ENCODE results near the gene FOXF1.

FOXF1 gene

DNA sequence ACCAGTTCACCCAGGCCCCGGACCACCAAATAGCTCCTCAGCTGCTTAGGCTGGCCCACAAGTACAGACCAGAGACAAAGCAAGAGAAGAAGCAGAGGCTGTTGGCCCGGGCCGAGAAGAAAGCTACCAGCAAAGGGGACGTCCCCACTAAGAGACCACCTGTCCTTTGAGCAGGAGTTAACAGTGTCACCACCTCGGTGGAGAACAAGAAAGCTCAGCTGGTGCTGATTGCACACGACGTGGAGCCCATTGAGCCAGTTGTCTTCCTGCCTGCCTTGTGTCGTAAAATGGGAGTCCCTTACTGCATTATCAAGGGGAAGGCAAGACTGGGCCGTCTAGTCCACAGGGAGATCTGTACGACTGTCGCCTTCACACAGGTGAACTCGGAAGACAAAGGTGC lies 15.4 kb downstream of the FOXF1 start:
- no peak overlapping the region for H3K27ac ChIP-seq (ENCODE audit: low read depth, low read length)
- no peaks in the 10 kb centered on the region for H4K20me1 ChIP-seq (ENCODE audit: control insufficient read depth, insufficient read depth, low read depth, low read length)
- TF ChIP-seq EZH2phosphoT487 (IDR thresholded peaks at IDR 0.05; ENCODE audit: borderline replicate concordance, low read length) = no peak
- TF ChIP-seq, protein P1, sequence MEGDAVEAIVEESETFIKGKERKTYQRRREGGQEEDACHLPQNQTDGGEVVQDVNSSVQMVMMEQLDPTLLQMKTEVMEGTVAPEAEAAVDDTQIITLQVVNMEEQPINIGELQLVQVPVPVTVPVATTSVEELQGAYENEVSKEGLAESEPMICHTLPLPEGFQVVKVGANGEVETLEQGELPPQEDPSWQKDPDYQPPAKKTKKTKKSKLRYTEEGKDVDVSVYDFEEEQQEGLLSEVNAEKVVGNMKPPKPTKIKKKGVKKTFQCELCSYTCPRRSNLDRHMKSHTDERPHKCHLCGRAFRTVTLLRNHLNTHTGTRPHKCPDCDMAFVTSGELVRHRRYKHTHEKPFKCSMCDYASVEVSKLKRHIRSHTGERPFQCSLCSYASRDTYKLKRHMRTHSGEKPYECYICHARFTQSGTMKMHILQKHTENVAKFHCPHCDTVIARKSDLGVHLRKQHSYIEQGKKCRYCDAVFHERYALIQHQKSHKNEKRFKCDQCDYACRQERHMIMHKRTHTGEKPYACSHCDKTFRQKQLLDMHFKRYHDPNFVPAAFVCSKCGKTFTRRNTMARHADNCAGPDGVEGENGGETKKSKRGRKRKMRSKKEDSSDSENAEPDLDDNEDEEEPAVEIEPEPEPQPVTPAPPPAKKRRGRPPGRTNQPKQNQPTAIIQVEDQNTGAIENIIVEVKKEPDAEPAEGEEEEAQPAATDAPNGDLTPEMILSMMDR (IDR thresholded peaks at IDR 0.05; ENCODE audit: low read depth, low read length, poor library complexity, severe bottlenecking) = no peak
- no peaks in the 10 kb centered on the region for H3F3A ChIP-seq (ENCODE audit: control insufficient read depth, insufficient read depth)
- no peaks in the 10 kb centered on the region for H3K9me2 ChIP-seq (replicated peaks; ENCODE audit: control insufficient read depth, low read length)
- H3K4me1 ChIP-seq (ENCODE audit: control insufficient read depth, low read length) = no peaks in the 10 kb centered on the region
- H3K79me2 ChIP-seq (ENCODE audit: control insufficient read depth, low read length) = no peaks in the 10 kb centered on the region
- H3K36me3 ChIP-seq (ENCODE audit: control insufficient read depth, low read length) = no peaks in the 10 kb centered on the region
- H3K4me3 ChIP-seq (ENCODE audit: low read length) = no peak overlapping the region
- H3K9me3 ChIP-seq (ENCODE audit: control insufficient read depth, insufficient read depth, low read length) = no peaks in the 10 kb centered on the region
- H3K27me3 ChIP-seq (ENCODE audit: control insufficient read depth, low read length) = no peaks in the 10 kb centered on the region
- H3K4me2 ChIP-seq (ENCODE audit: low read length) = no peak overlapping the region

DNA sequence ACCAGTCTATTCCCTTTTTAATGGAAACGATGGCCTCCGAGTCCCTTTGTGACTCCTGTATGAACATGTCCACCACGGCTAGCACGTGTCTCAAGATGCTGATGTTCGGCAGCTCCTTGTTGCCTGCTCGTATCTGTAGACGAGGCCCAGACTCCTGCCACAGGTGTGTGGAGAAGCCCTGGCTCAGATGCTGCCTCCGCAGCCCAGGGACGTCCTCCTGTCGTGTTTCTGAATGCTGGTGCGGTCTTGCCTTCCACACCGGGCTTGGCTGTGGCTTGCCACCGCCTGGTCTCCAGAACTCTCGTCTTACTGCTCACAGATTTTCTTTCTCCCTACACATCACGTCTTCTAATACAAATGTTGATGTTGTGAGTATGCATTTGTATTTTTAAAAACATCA lies 17.0 kb downstream of the FOXF1 start:
- no peaks in the 10 kb centered on the region for H3K36me3 ChIP-seq (ENCODE audit: control insufficient read depth, low read length)
- no peaks in the 10 kb centered on the region for H3K4me1 ChIP-seq (ENCODE audit: control insufficient read depth, low read length)
- no peak overlapping the region for H3K4me2 ChIP-seq (ENCODE audit: low read length)
- no peak overlapping the region for H3K4me3 ChIP-seq (ENCODE audit: low read length)
- no peaks in the 10 kb centered on the region for H3K9me3 ChIP-seq (ENCODE audit: control insufficient read depth, insufficient read depth, low read length)
- TF ChIP-seq EZH2phosphoT487 (IDR thresholded peaks at IDR 0.05; ENCODE audit: borderline replicate concordance, low read length) = no peak
- TF ChIP-seq, protein P1 (IDR thresholded peaks at IDR 0.05; ENCODE audit: low read depth, low read length, poor library complexity, severe bottlenecking) = no peak
- no peaks in the 10 kb centered on the region for H4K20me1 ChIP-seq (ENCODE audit: control insufficient read depth, insufficient read depth, low read depth, low read length)
- no peaks in the 10 kb centered on the region for H3K27me3 ChIP-seq (ENCODE audit: control insufficient read depth, low read length)
- H3K27ac ChIP-seq (ENCODE audit: low read depth, low read length) = no peak overlapping the region
- no peaks in the 10 kb centered on the region for H3K79me2 ChIP-seq (ENCODE audit: control insufficient read depth, low read length)
- H3K9me2 ChIP-seq (replicated peaks; ENCODE audit: control insufficient read depth, low read length) = no peaks in the 10 kb centered on the region
- no peaks in the 10 kb centered on the region for H3F3A ChIP-seq (ENCODE audit: control insufficient read depth, insufficient read depth)

GRCh38 chr16:86528061-86528929 lies 18.0 kb downstream of the FOXF1 start:
- Histone ChIP-seq H3K4me3 (ENCODE audit: low read length) (no peak overlapping the region), H3K9me2 (replicated peaks; ENCODE audit: control insufficient read depth, low read length) (no peaks in the 10 kb centered on the region), H3F3A (ENCODE audit: control insufficient read depth, insufficient read depth) (no peaks in the 10 kb centered on the region), H3K79me2 (ENCODE audit: control insufficient read depth, low read length) (no peaks in the 10 kb centered on the region), H3K4me2 (ENCODE audit: low read length) (no peak overlapping the region), H3K36me3 (ENCODE audit: control insufficient read depth, low read length) (no peaks in the 10 kb centered on the region), H3K27me3 (ENCODE audit: control insufficient read depth, low read length) (no peaks in the 10 kb centered on the region), H3K27ac (ENCODE audit: low read depth, low read length) (no peak overlapping the region), H3K4me1 (ENCODE audit: control insufficient read depth, low read length) (no peaks in the 10 kb centered on the region), H4K20me1 (ENCODE audit: control insufficient read depth, insufficient read depth, low read depth, low read length) (no peaks in the 10 kb centered on the region), H3K9me3 (ENCODE audit: control insufficient read depth, insufficient read depth, low read length) (no peaks in the 10 kb centered on the region)
- TF ChIP-seq EZH2phosphoT487 (IDR thresholded peaks at IDR 0.05; ENCODE audit: borderline replicate concordance, low read length) = no peak
- TF ChIP-seq, protein P1 (IDR thresholded peaks at IDR 0.05; ENCODE audit: low read depth, low read length, poor library complexity, severe bottlenecking) = no peak
